H9 (cell line): ENCODE measurements around the gene PCNX2. TPM values are rescaled to one million over a fixed set of nuclear protein-coding genes. Genes with fewer than 3 reads are reported as not detected.

Experiments
- DNase-seq: peaks from one replicate; pipeline ENCODE4 v3.0.0-alpha.2; 2017
- H2AFZ ChIP-seq: one replicate; pipeline ENCODE4 v1.6.1; 2013; ENCODE audit warnings: mild to moderate bottlenecking, low read length, control low read depth, moderate library complexity
- H2AK5ac ChIP-seq: 2 replicates; pipeline ENCODE4 v1.6.1; 2013; ENCODE audit warnings: low read length, control low read depth, mixed read lengths; ENCODE audit not compliant: insufficient read length
- H2BK120ac ChIP-seq: one replicate; pipeline ENCODE4 v1.6.1; 2013; ENCODE audit warnings: low read depth, mild to moderate bottlenecking, low read length, control low read depth, inconsistent platforms; ENCODE audit not compliant: poor library complexity, severe bottlenecking
- H2BK12ac ChIP-seq: 2 replicates; pipeline ENCODE4 v1.6.1; 2013; ENCODE audit warnings: low read length, control low read depth, mixed read lengths, low read depth; ENCODE audit not compliant: insufficient read length
- H2BK15ac ChIP-seq: 2 replicates; pipeline ENCODE4 v1.6.1; 2013; ENCODE audit warnings: low read depth, low read length, control low read depth
- H2BK20ac ChIP-seq: one replicate; pipeline ENCODE4 v1.6.1; 2013; ENCODE audit warnings: low read depth, mild to moderate bottlenecking, low read length, control low read depth, inconsistent platforms; ENCODE audit not compliant: poor library complexity, severe bottlenecking
- H2BK5ac ChIP-seq: 2 replicates; pipeline ENCODE4 v1.6.1; 2013; ENCODE audit warnings: low read length, control low read depth, mixed read lengths; ENCODE audit not compliant: insufficient read length
- H3K14ac ChIP-seq: 2 replicates; pipeline ENCODE4 v1.6.1; 2013; ENCODE audit warnings: low read length, control low read depth; ENCODE audit not compliant: insufficient read depth
- H3K18ac ChIP-seq: 2 replicates; pipeline ENCODE4 v1.6.1; 2013; ENCODE audit warnings: low read depth, mild to moderate bottlenecking, mixed read lengths, low read length, control low read depth; ENCODE audit not compliant: insufficient read length
- H3K23ac ChIP-seq: 2 replicates; pipeline ENCODE4 v1.6.1; 2013; ENCODE audit warnings: low read length, control low read depth, mixed read lengths, low read depth; ENCODE audit not compliant: insufficient read length
- H3K23me2 ChIP-seq: 2 replicates; pipeline ENCODE4 v1.6.1; 2013; ENCODE audit warnings: low read depth, mild to moderate bottlenecking, mixed read lengths, low read length, control low read depth; ENCODE audit not compliant: insufficient read length, poor library complexity, severe bottlenecking
- H3K27ac ChIP-seq: 2 replicates; pipeline ENCODE4 v1.5.1; 2013; ENCODE audit warnings: low read length, control low read depth, mixed read lengths, low read depth; ENCODE audit not compliant: insufficient read length
- H3K27me3 ChIP-seq: 2 replicates; pipeline ENCODE4 v1.6.1; 2013; ENCODE audit warnings: low read length, control low read depth, inconsistent platforms; ENCODE audit not compliant: insufficient read depth
- H3K4ac ChIP-seq: 2 replicates; pipeline ENCODE4 v1.6.1; 2013; ENCODE audit warnings: low read depth, mild to moderate bottlenecking, control low read depth, inconsistent platforms, low read length, moderate library complexity
- H3K4me1 ChIP-seq: 2 replicates; pipeline ENCODE4 v1.6.1; 2013; ENCODE audit warnings: low read length, control low read depth, inconsistent platforms; ENCODE audit not compliant: insufficient read depth
- H3K4me2 ChIP-seq: 2 replicates; pipeline ENCODE4 v1.6.1; 2013; ENCODE audit warnings: low read length, control low read depth, mixed read lengths; ENCODE audit not compliant: insufficient read length, insufficient read depth
- H3K56ac ChIP-seq: 2 replicates; pipeline ENCODE4 v1.6.1; 2013; ENCODE audit warnings: low read depth, mild to moderate bottlenecking, mixed read lengths, low read length, control low read depth; ENCODE audit not compliant: insufficient read length
- H3K79me1 ChIP-seq: 2 replicates; pipeline ENCODE4 v1.6.1; 2013; ENCODE audit warnings: low read depth, mild to moderate bottlenecking, moderate library complexity, low read length, control low read depth, inconsistent platforms; ENCODE audit not compliant: insufficient read depth, poor library complexity, severe bottlenecking
- H3K79me2 ChIP-seq: 2 replicates; pipeline ENCODE4 v1.6.1; 2013; ENCODE audit warnings: low read length, control low read depth, inconsistent platforms; ENCODE audit not compliant: insufficient read depth
- H3K9ac ChIP-seq: 2 replicates; pipeline ENCODE4 v1.6.1; 2013; ENCODE audit warnings: low read length, control low read depth, mixed read lengths; ENCODE audit not compliant: insufficient read length; ENCODE audit errors: extremely low read depth
- H3K9me3 ChIP-seq: one replicate; pipeline ENCODE4 v1.6.1; 2013; ENCODE audit warnings: low read depth, low read length, inconsistent platforms; ENCODE audit not compliant: control insufficient read depth
- H3T11ph ChIP-seq: one replicate; pipeline ENCODE4 v1.6.1; 2013; ENCODE audit warnings: mild to moderate bottlenecking, low read length, control low read depth, inconsistent platforms
- H4K20me1 ChIP-seq: one replicate; pipeline ENCODE4 v1.6.1; 2013; ENCODE audit not compliant: control insufficient read depth, insufficient read length, insufficient read depth
- H4K5ac ChIP-seq: 2 replicates; pipeline ENCODE4 v1.6.1; 2013; ENCODE audit warnings: low read depth, mild to moderate bottlenecking, mixed read lengths, low read length, control low read depth; ENCODE audit not compliant: insufficient read length
- H4K8ac ChIP-seq: replicated peaks from 2 replicates; pipeline ENCODE4 v1.6.1; 2013; ENCODE audit warnings: low read length, control low read depth, mixed read lengths, low read depth; ENCODE audit not compliant: insufficient read length
- H4K91ac ChIP-seq: 2 replicates; pipeline ENCODE4 v1.6.1; 2013; ENCODE audit warnings: low read depth, mild to moderate bottlenecking, moderate library complexity, mixed read lengths, low read length, control low read depth; ENCODE audit not compliant: insufficient read length
- H3K27ac Mint-ChIP-seq, 3 experiments: 2 replicates in 2 of 3; 3 replicates in 1 of 3; pipeline ENCODE4 v1.8.0; 2020 to 2021; ENCODE audit warnings: mixed read lengths in 3 of 3, mild to moderate bottlenecking in 1 of 3, moderate library complexity in 1 of 3
- H3K27me3 Mint-ChIP-seq: 2 replicates; pipeline ENCODE4 v1.8.0; 2021; ENCODE audit warnings: low read depth, mild to moderate bottlenecking, moderate library complexity, mixed read lengths
- H3K36me3 Mint-ChIP-seq, 3 experiments: 2 replicates in 2 of 3; 3 replicates in 1 of 3; pipeline ENCODE4 v1.8.0; 2020 to 2021; ENCODE audit warnings: low read depth in 3 of 3, mixed read lengths in 3 of 3; ENCODE audit not compliant: insufficient read depth in 1 of 3
- H3K4me1 Mint-ChIP-seq, 2 experiments: 2 replicates each; pipeline ENCODE4 v1.8.0; 2020; ENCODE audit warnings: mixed read lengths in 2 of 2
- H3K4me3 Mint-ChIP-seq, 2 experiments: 2 replicates in 1 of 2; 3 replicates in 1 of 2; pipeline ENCODE4 v1.8.0; 2020 to 2021; ENCODE audit warnings: mild to moderate bottlenecking in 2 of 2, mixed read lengths in 2 of 2, moderate library complexity in 1 of 2
- H3K9me3 Mint-ChIP-seq, 2 experiments: 2 replicates in 1 of 2; 3 replicates in 1 of 2; pipeline ENCODE4 v1.8.0; 2020; ENCODE audit warnings: mild to moderate bottlenecking in 2 of 2, mixed read lengths in 2 of 2, moderate library complexity in 1 of 2
- WGBS: extraction: QIAGEN DNeasy Blood & Tissue Kit; methylation state at CpG from one replicate; pipeline ENCODE4 v1.1.7; 2013; ENCODE audit warnings: missing lambda C conversion rate, low lambda C conversion rate, mixed read lengths; ENCODE audit not compliant: insufficient read length; ENCODE audit errors: extremely low coverage; 5-methylcytosine and 5-hydroxymethylcytosine counted together
- total RNA-seq: library from RNA; stranded (reverse); gene quantifications from 2 replicates; pipeline ENCODE4 v1.2.1, GENCODE V29; 2021
- TF ChIP-seq, protein P1 (sequence below): fragments of 200-600 bp; sonication (generic); conservative IDR thresholded peaks from 3 replicates; pipeline ENCODE4 v1.8.0; 2021; ENCODE audit warnings: antibody characterized with exemption, mild to moderate bottlenecking

PCNX2 gene
- total RNA-seq, 1 experiment from 2014 or later, result 45.1 TPM

DNA sequence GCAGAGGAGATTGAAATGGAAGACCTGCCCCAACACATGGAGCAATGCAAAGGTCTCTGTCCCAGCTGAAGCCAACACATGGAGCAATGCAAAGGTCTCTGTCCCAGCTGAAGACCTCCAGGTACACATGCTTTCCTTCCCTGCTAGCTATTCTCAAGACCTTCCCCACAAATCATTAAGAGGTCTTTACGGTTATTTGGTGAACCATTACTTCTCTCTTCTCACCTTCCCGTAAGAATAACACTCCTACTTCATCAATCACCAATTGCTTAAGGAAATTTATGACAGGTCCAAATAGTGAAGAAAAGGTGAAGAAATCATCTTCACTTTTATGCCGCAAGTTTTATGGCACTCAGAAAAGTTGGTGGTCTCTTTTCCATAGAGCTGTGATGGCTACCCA is 206.3 kb downstream of the PCNX2 start:
- H3K36me3 Mint-ChIP-seq, result peaks cover 33 to 41% (median 36%) of the 10 kb centered on the region in 3 experiments; a peak in 6 of 7 replicates
- Histone ChIP-seq H3K23me2 (no peaks in the 10 kb centered on the region), H3K4me2 (no peak overlapping the region), H3K14ac (no peak overlapping the region), H3T11ph (no peak overlapping the region), H3K79me1 (no peaks in the 10 kb centered on the region), H3K18ac (no peak overlapping the region), H2BK120ac (no peak overlapping the region), H2AFZ (no peak overlapping the region), H3K79me2 (no peaks in the 10 kb centered on the region), H3K27ac (no peak overlapping the region), H3K27me3 (no peaks in the 10 kb centered on the region), H3K4me1 (no peaks in the 10 kb centered on the region; the same call in 1 of the 2 replicates), H3K9me3 (no peaks in the 10 kb centered on the region), H3K4ac (no peak overlapping the region), H2BK12ac (no peak overlapping the region), H3K23ac (no peak overlapping the region), H4K20me1 (no peaks in the 10 kb centered on the region), H3K9ac (no peak overlapping the region), H4K91ac (no peak overlapping the region), H4K5ac (no peak overlapping the region), H4K8ac (no peak overlapping the region), H2BK20ac (no peak overlapping the region), H3K56ac (no peak overlapping the region), H2BK5ac (no peak overlapping the region), H2AK5ac (no peak overlapping the region), H2BK15ac (no peak overlapping the region)
- H3K27ac Mint-ChIP-seq, result no peak overlapping the region
- H3K4me3 Mint-ChIP-seq, result no peak overlapping the region
- no peaks in the 10 kb centered on the region for H3K9me3 Mint-ChIP-seq
- DNase-seq, result no peak
- WGBS, result no CpG with 5 or more reads among the region's 3 CpGs
- TF ChIP-seq, protein P1, sequence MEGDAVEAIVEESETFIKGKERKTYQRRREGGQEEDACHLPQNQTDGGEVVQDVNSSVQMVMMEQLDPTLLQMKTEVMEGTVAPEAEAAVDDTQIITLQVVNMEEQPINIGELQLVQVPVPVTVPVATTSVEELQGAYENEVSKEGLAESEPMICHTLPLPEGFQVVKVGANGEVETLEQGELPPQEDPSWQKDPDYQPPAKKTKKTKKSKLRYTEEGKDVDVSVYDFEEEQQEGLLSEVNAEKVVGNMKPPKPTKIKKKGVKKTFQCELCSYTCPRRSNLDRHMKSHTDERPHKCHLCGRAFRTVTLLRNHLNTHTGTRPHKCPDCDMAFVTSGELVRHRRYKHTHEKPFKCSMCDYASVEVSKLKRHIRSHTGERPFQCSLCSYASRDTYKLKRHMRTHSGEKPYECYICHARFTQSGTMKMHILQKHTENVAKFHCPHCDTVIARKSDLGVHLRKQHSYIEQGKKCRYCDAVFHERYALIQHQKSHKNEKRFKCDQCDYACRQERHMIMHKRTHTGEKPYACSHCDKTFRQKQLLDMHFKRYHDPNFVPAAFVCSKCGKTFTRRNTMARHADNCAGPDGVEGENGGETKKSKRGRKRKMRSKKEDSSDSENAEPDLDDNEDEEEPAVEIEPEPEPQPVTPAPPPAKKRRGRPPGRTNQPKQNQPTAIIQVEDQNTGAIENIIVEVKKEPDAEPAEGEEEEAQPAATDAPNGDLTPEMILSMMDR, result no peak
- no peaks in the 10 kb centered on the region for H3K27me3 Mint-ChIP-seq
- H3K4me1 Mint-ChIP-seq, result peaks cover 10 to 11% of the 10 kb centered on the region in 2 experiments
